ENCODE measurements around the gene FRAS1.
"Not testable (repeated sequence)": the region's sequence is repeated elsewhere in the genome, so short reads cannot be mapped to it uniquely, and the experiment has no call there.

The FRAS1 gene

GRCh38 chr4:78464265-78464664 lies 407.1 kb downstream of the FRAS1 start:
- no peak for DNase-seq

GRCh38 chr4:78467223-78467622 lies 410.1 kb downstream of the FRAS1 start:
- not testable (repeated sequence) for DNase-seq

- DNase-seq: no peak
These were observed 411.1 kb downstream of the FRAS1 start for GRCh38 chr4:78468272-78468671.

GRCh38 chr4:78476108-78476704 lies 419.1 kb downstream of the FRAS1 start:
- no peak for DNase-seq

GRCh38 chr4:78477276-78477675 lies 420.2 kb downstream of the FRAS1 start:
- no peak for DNase-seq

- no peak for DNase-seq
These were observed 421.4 kb downstream of the FRAS1 start for GRCh38 chr4:78478523-78478922.

- no peak for DNase-seq
These were observed 423.2 kb downstream of the FRAS1 start for GRCh38 chr4:78480286-78480685.

GRCh38 chr4:78481180-78481579 lies 424.1 kb downstream of the FRAS1 start:
- DNase-seq: no peak

- DNase-seq: no peak
These were observed 425.2 kb downstream of the FRAS1 start for GRCh38 chr4:78482281-78482680.

- DNase-seq: no peak
These were observed 426.7 kb downstream of the FRAS1 start for GRCh38 chr4:78483811-78484210.

GRCh38 chr4:78484574-78484973 lies 427.5 kb downstream of the FRAS1 start:
- no peak for DNase-seq

GRCh38 chr4:78493731-78494130 lies 436.6 kb downstream of the FRAS1 start:
- no peak for DNase-seq

GRCh38 chr4:78496021-78496643 lies 439.0 kb downstream of the FRAS1 start:
- DNase-seq: no peak

GRCh38 chr4:78506260-78506659 lies 449.1 kb downstream of the FRAS1 start:
- not testable (repeated sequence) for DNase-seq

- DNase-seq: no peak
These were observed 451.9 kb downstream of the FRAS1 start for GRCh38 chr4:78509043-78509442.

- no peak for DNase-seq
These were observed 453.0 kb downstream of the FRAS1 start for GRCh38 chr4:78510108-78510507.

GRCh38 chr4:78510681-78511080 lies 453.6 kb downstream of the FRAS1 start:
- no peak for DNase-seq

GRCh38 chr4:78512357-78512920 lies 455.3 kb downstream of the FRAS1 start:
- no peak for DNase-seq

GRCh38 chr4:78513411-78513975 lies 456.4 kb downstream of the FRAS1 start:
- DNase-seq: no peak

- DNase-seq: peak in 1 of 2 donors; percentile 5
These were observed 460.0 kb downstream of the FRAS1 start for GRCh38 chr4:78517050-78517652.

GRCh38 chr4:78518561-78518960 lies 461.4 kb downstream of the FRAS1 start:
- DNase-seq: no peak

- no peak for DNase-seq
These were observed 462.8 kb downstream of the FRAS1 start for GRCh38 chr4:78519962-78520361.

GRCh38 chr4:78520808-78521226 lies 463.7 kb downstream of the FRAS1 start:
- no peak for DNase-seq

- no peak for DNase-seq
These were observed 466.9 kb downstream of the FRAS1 start for GRCh38 chr4:78524009-78524408.

Data from bone marrow (tissue), 2 donors.